Keratinocyte (primary cell): ENCODE results near the gene CACNA1E. TPM values are rescaled to one million over a fixed set of nuclear protein-coding genes. Genes with fewer than 3 reads are reported as not detected.

ENCODE experiments used
- DNase-seq: peaks from one replicate; pipeline ENCODE4 v3.0.0-alpha.2; 2011; ENCODE audit warnings: low read depth, missing footprints, low spot score
- FAIRE-seq: peaks from 2 replicates; lab custom pipeline; 2011; peaks lifted over from hg19 to GRCh38; lab: Jason Lieb, UNC
- H2AFZ ChIP-seq: 2 replicates; pipeline ENCODE4 v1.6.0; 2012; ENCODE audit warnings: low read length, control low read depth, inconsistent platforms; ENCODE audit not compliant: control insufficient read depth
- H3K27ac ChIP-seq: 2 replicates; pipeline ENCODE4 v1.5.1; 2011; ENCODE audit warnings: low read length; ENCODE audit not compliant: control insufficient read depth, insufficient read depth
- H3K27me3 ChIP-seq: 3 replicates; pipeline ENCODE4 v1.6.0; 2011; ENCODE audit warnings: low read length; ENCODE audit not compliant: control insufficient read depth, insufficient read depth; ENCODE audit errors: extremely low read depth
- H3K36me3 ChIP-seq, 2 experiments: 2 replicates in 1 of 2; 3 replicates in 1 of 2; pipeline ENCODE4 v1.5.1; 2011; ENCODE audit warnings: low read length in 2 of 2, mild to moderate bottlenecking in 1 of 2; ENCODE audit not compliant: control insufficient read depth in 2 of 2, insufficient read depth in 2 of 2; ENCODE audit errors: extremely low read depth in 1 of 2
- H3K4me1 ChIP-seq: 3 replicates; pipeline ENCODE4 v1.5.1; 2011; ENCODE audit warnings: low read length; ENCODE audit not compliant: control insufficient read depth, insufficient read depth; ENCODE audit errors: extremely low read depth
- H3K4me2 ChIP-seq: 3 replicates; pipeline ENCODE4 v1.6.0; 2011; ENCODE audit warnings: low read depth, low read length; ENCODE audit not compliant: control insufficient read depth, insufficient read depth; ENCODE audit errors: extremely low read depth
- H3K4me3 ChIP-seq, 3 experiments: fragments of 200-600 bp in 1 of 3; sonication (generic) in 1 of 3; 2 replicates in 2 of 3; 3 replicates in 1 of 3; pipeline ENCODE4 v1.5.1; 2011 to 2016; ENCODE audit warnings: low read length in 3 of 3, mild to moderate bottlenecking in 3 of 3, control low read depth in 2 of 3, inconsistent platforms in 1 of 3, low read depth in 1 of 3, mixed read lengths in 1 of 3, mixed run types in 1 of 3, moderate library complexity in 1 of 3; ENCODE audit not compliant: control insufficient read depth in 2 of 3, insufficient read depth in 2 of 3; ENCODE audit errors: extremely low read depth in 1 of 3
- H3K79me2 ChIP-seq: 2 replicates; pipeline ENCODE4 v1.6.0; 2012; ENCODE audit warnings: low read length; ENCODE audit not compliant: control insufficient read depth, insufficient read depth
- H3K9ac ChIP-seq: 3 replicates; pipeline ENCODE4 v1.6.0; 2011; ENCODE audit warnings: low read length; ENCODE audit not compliant: control insufficient read depth, insufficient read depth; ENCODE audit errors: extremely low read depth
- H3K9me1 ChIP-seq: 3 replicates; pipeline ENCODE4 v1.6.0; 2011; ENCODE audit warnings: low read length; ENCODE audit not compliant: control insufficient read depth, insufficient read depth; ENCODE audit errors: extremely low read depth
- H3K9me3 ChIP-seq: 2 replicates; pipeline ENCODE4 v1.5.1; 2012; ENCODE audit warnings: low read depth, low read length; ENCODE audit not compliant: control insufficient read depth
- H4K20me1 ChIP-seq: 3 replicates; pipeline ENCODE4 v1.6.0; 2011; ENCODE audit warnings: low read length; ENCODE audit not compliant: control insufficient read depth, insufficient read depth; ENCODE audit errors: extremely low read depth
- EZH2 ChIP-seq: IDR thresholded peaks from one replicate; pipeline ENCODE4 v1.6.1; 2012; ENCODE audit warnings: inconsistent platforms, mild to moderate bottlenecking, low read length, moderate library complexity
- dilution Hi-C: fragments of 300-500 bp; cut with MboI; formaldehyde crosslinking; loops from one replicate; pipeline ENCODE4 v1.7.0; 2020; ENCODE audit warnings: low sequenced_read_pairs; ENCODE audit not compliant: extremely low pct_ligation_motif_present
- polyA plus RNA-seq, 5 experiments: library from polyadenylated mRNA; depleted of rRNA in 3 of 5; stranded (reverse) in 3 of 5; stranded (forward) in 1 of 5; unstranded in 1 of 5; fragments of >200 nt; gene quantifications; 1 replicate in 1 of 5; 2 replicates in 3 of 5; 3 replicates in 1 of 5; pipeline versions ENCODE4 v1.2.1 to v1.2.3, GENCODE V29; 2011 to 2012; ENCODE audit warnings: missing spikeins in 2 of 5, low read depth in 1 of 5, low replicate concordance in 1 of 5
- TF ChIP-seq, protein P1 (sequence below), 3 experiments: IDR thresholded peaks in 1 of 3; conservative IDR thresholded peaks in 1 of 3; optimal IDR thresholded peaks in 1 of 3; 2 replicates in 2 of 3; 3 replicates in 1 of 3; pipeline versions ENCODE3 to v1.5.1; 2011; ENCODE audit warnings: low read length in 3 of 3, mild to moderate bottlenecking in 3 of 3, moderate library complexity in 2 of 3, control low read depth in 1 of 3, inconsistent platforms in 1 of 3; ENCODE audit not compliant: insufficient read depth in 2 of 3; ENCODE audit errors: extremely low read depth in 1 of 3

CACNA1E gene
- polyA plus RNA-seq, 1 donor (not counting 4 experiments of a cell fraction or from before 2014, with no cell fraction given): not detected

DNA sequence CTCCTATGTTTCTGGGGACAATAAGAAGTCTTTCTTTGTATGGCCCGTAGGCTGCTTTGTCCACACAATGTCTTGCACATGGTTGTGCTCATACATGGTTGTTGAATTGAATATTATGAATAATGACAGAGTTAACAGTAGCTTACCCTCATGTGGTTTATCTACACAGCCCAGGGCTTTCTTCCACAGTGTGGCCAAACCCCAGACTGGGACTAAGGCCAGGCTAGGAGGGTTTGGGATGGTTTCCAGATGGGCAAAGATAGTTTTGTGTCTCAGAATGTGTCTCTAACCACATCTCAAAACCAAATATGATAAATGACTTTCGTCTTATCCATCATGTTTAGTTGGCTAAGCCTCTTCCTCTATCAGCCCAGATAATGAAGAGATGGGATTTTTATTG is 65.2 kb downstream of the CACNA1E start:
- H3K4me3 ChIP-seq: no peak overlapping the region
- no peak overlapping the region for H2AFZ ChIP-seq
- no peaks in the 10 kb centered on the region for H3K4me1 ChIP-seq
- no peak for FAIRE-seq
- no peaks in the 10 kb centered on the region for H3K9me3 ChIP-seq
- DNase-seq: no peak
- H3K27ac ChIP-seq: no peak overlapping the region
- no peak overlapping the region for H3K4me2 ChIP-seq
- H3K79me2 ChIP-seq: no peaks in the 10 kb centered on the region
- no peak for TF ChIP-seq EZH2
- TF ChIP-seq, protein P1, sequence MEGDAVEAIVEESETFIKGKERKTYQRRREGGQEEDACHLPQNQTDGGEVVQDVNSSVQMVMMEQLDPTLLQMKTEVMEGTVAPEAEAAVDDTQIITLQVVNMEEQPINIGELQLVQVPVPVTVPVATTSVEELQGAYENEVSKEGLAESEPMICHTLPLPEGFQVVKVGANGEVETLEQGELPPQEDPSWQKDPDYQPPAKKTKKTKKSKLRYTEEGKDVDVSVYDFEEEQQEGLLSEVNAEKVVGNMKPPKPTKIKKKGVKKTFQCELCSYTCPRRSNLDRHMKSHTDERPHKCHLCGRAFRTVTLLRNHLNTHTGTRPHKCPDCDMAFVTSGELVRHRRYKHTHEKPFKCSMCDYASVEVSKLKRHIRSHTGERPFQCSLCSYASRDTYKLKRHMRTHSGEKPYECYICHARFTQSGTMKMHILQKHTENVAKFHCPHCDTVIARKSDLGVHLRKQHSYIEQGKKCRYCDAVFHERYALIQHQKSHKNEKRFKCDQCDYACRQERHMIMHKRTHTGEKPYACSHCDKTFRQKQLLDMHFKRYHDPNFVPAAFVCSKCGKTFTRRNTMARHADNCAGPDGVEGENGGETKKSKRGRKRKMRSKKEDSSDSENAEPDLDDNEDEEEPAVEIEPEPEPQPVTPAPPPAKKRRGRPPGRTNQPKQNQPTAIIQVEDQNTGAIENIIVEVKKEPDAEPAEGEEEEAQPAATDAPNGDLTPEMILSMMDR (optimal IDR thresholded peaks at IDR 0.05 in 1 of 3, IDR thresholded peaks at IDR 0.05 in 1 of 3, conservative IDR thresholded peaks at IDR 0.05 in 1 of 3; ENCODE audit: extremely low read depth in 1 of 3, insufficient read depth in 2 of 3, low read length in 3 of 3): no peak
- peaks cover 2% of the 10 kb centered on the region for H3K9me1 ChIP-seq
- peaks cover 2% of the 10 kb centered on the region for H4K20me1 ChIP-seq
- no peak overlapping the region for H3K9ac ChIP-seq
- dilution Hi-C loops: no loop called here
- H3K36me3 ChIP-seq: no peaks in the 10 kb centered on the region
- H3K27me3 ChIP-seq: peaks cover 35% of the 10 kb centered on the region

DNA sequence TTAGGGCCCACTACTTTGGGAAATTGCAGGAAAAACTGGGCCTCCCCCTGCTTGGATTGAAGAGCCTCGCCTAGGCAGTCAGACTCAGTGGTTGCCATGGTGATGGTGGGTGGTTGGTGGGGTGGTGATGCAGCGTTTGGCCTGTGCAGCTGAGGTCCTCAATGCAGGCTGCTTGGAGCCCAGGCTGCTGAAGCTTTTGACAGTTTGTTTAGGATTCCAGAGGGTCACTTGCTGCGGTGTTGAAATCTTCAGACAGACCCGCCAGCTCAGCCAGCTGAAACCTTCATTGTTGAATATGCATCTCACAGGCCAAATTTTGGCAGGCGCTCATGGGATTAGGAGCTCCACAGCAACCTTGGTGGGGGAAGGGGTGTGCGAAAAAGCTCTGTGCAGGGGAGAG is 67.9 kb downstream of the CACNA1E start:
- peaks cover 2% of the 10 kb centered on the region for H4K20me1 ChIP-seq
- peaks cover 2% of the 10 kb centered on the region for H3K9me1 ChIP-seq
- H3K27me3 ChIP-seq: peaks cover 30% of the 10 kb centered on the region
- H3K9me3 ChIP-seq: no peaks in the 10 kb centered on the region
- no peaks in the 10 kb centered on the region for H3K36me3 ChIP-seq
- H2AFZ ChIP-seq: no peak overlapping the region
- no peak overlapping the region for H3K4me3 ChIP-seq
- H3K4me1 ChIP-seq: no peaks in the 10 kb centered on the region
- no peak overlapping the region for H3K9ac ChIP-seq
- TF ChIP-seq, protein P1 (optimal IDR thresholded peaks at IDR 0.05 in 1 of 3, IDR thresholded peaks at IDR 0.05 in 1 of 3, conservative IDR thresholded peaks at IDR 0.05 in 1 of 3; ENCODE audit: extremely low read depth in 1 of 3, insufficient read depth in 2 of 3, low read length in 3 of 3): no peak
- TF ChIP-seq EZH2: no peak
- H3K79me2 ChIP-seq: no peaks in the 10 kb centered on the region
- dilution Hi-C loops: no loop called here
- FAIRE-seq: no peak
- DNase-seq: no peak
- H3K4me2 ChIP-seq: no peak overlapping the region
- H3K27ac ChIP-seq: no peak overlapping the region
